K562 (cell line): ENCODE results near the gene LCN15. TPM values are rescaled to one million over a fixed set of nuclear protein-coding genes. Genes with fewer than 3 reads are reported as not detected.

Experiments
- ATAC-seq: fragments of 200-7000 bp; cut with Tn5 transposase; 3 replicates; pipeline ENCODE4 v1.9.1; 2020; ENCODE audit warnings: moderate library complexity
- BruUV-seq: library from RNA; stranded (reverse); fragments of 400-500 nt; replicated peaks from 2 replicates; lab custom pipeline; 2021; lab: Mats Ljungman, UMichigan
- CTCF ChIA-PET: fragments of 300-600 bp; formaldehyde crosslinking; extraction: SDS; loops from one replicate; lab custom pipeline; 2021; ENCODE audit warnings: low intra/inter-chr PET ratio; lab: Yijun Ruan, JAX
- POLR2A ChIA-PET: fragments of 300-600, 350-650 bp; sonication (Branson Sonifier 250); formaldehyde crosslinking; extraction: SDS; loops from one replicate; lab custom pipeline; 2021; ENCODE audit warnings: antibody characterized with exemption, inconsistent platforms; lab: Yijun Ruan, JAX
- DNase-seq, 4 experiments: peaks; one replicate each; pipeline versions ENCODE4 v3.0.0 to v3.0.0-alpha.2; 2011 to 2018; ENCODE audit warnings: low spot score in 3 of 4, mixed read lengths in 3 of 4; ENCODE audit errors: extremely low read depth in 1 of 4
- FAIRE-seq: peaks from 2 replicates; lab custom pipeline; 2011; peaks lifted over from hg19 to GRCh38; lab: Jason Lieb, UNC
- H2AFZ ChIP-seq: 2 replicates; pipeline ENCODE4 v1.6.0; 2011; ENCODE audit warnings: low read depth, low read length, control low read depth, inconsistent platforms
- H3K27ac ChIP-seq: fragments of 200-600 bp; 3 replicates; pipeline ENCODE4 v1.8.0; 2011; ENCODE audit warnings: low read depth, mild to moderate bottlenecking, control low read depth, inconsistent platforms, low read length, moderate library complexity, mixed read lengths; ENCODE audit errors: extremely low read depth
- H3K27me3 ChIP-seq, 2 experiments: fragments of 300-600 bp in 1 of 2; 2 replicates in 1 of 2; 3 replicates in 1 of 2; pipeline versions ENCODE4 v1.6.0 to v1.8.0; 2011; ENCODE audit warnings: inconsistent platforms in 2 of 2, low read length in 2 of 2, mild to moderate bottlenecking in 1 of 2, mixed read lengths in 1 of 2, moderate library complexity in 1 of 2; ENCODE audit not compliant: control insufficient read depth in 2 of 2, insufficient read depth in 2 of 2
- H3K36me3 ChIP-seq: fragments of 300-600 bp; 3 replicates; pipeline ENCODE4 v1.8.0; 2011; ENCODE audit warnings: mild to moderate bottlenecking, low read length, inconsistent platforms; ENCODE audit not compliant: control insufficient read depth, insufficient read depth
- H3K4me1 ChIP-seq, 2 experiments: fragments of 200-600 bp in 1 of 2; replicated peaks in 1 of 2; 2 replicates in 1 of 2; 3 replicates in 1 of 2; pipeline versions ENCODE4 v1.5.1 to v1.8.0; 2011; ENCODE audit warnings: inconsistent platforms in 2 of 2, low read length in 2 of 2, mild to moderate bottlenecking in 1 of 2, mixed read lengths in 1 of 2, moderate library complexity in 1 of 2; ENCODE audit not compliant: control insufficient read depth in 2 of 2, insufficient read depth in 2 of 2
- H3K4me2 ChIP-seq: 2 replicates; pipeline ENCODE4 v1.6.1; 2011; ENCODE audit warnings: low read length, control low read depth, inconsistent platforms, mixed read lengths; ENCODE audit not compliant: insufficient read depth
- H3K4me3 ChIP-seq: fragments of 200-600 bp; sonication (generic), shearing (Covaris generic); 2 replicates; pipeline ENCODE4 v1.5.1; 2016; ENCODE audit warnings: control low read depth, inconsistent platforms
- H3K79me2 ChIP-seq: fragments of 200-600 bp; 3 replicates; pipeline ENCODE4 v1.8.0; 2011; ENCODE audit warnings: low read length, inconsistent platforms; ENCODE audit not compliant: control insufficient read depth, insufficient read depth
- H3K9ac ChIP-seq, 2 experiments: 2 replicates each; pipeline versions ENCODE4 v1.6.0 to v1.6.1; 2011; ENCODE audit warnings: low read depth in 2 of 2, low read length in 2 of 2, control low read depth in 1 of 2, inconsistent platforms in 1 of 2, mild to moderate bottlenecking in 1 of 2, mixed read lengths in 1 of 2; ENCODE audit not compliant: insufficient read depth in 1 of 2
- H3K9me1 ChIP-seq: one replicate; pipeline ENCODE4 v1.6.0; 2011; ENCODE audit warnings: inconsistent platforms, mild to moderate bottlenecking, low read length, moderate library complexity; ENCODE audit not compliant: control insufficient read depth, insufficient read depth
- H3K9me3 ChIP-seq: replicated peaks from 2 replicates; pipeline ENCODE4 v1.5.1; 2011; ENCODE audit warnings: low read depth, low read length, inconsistent platforms; ENCODE audit not compliant: control insufficient read depth, insufficient read depth
- H4K20me1 ChIP-seq: replicated peaks from 2 replicates; pipeline ENCODE4 v1.6.1; 2011; ENCODE audit warnings: low read length, inconsistent platforms, mixed read lengths; ENCODE audit not compliant: control insufficient read depth, insufficient read depth
- ETV6 ChIP-seq, 3 experiments: fragments of 150-350 bp in 1 of 3; sonication (generic) in 1 of 3; formaldehyde crosslinking in 1 of 3; IDR thresholded peaks; 2 replicates each; pipeline versions ENCODE4 v1.6.1 to v1.8.0; 2014 to 2022; ENCODE audit warnings: borderline replicate concordance in 2 of 3, low read depth in 2 of 3, antibody characterized with exemption in 1 of 3, low read length in 1 of 3, mild to moderate bottlenecking in 1 of 3, missing genetic modification reagents in 1 of 3
- GTF2E2 ChIP-seq: fragments of 200-800 bp; sonication (Bioruptor generic); IDR thresholded peaks from 2 replicates; pipeline ENCODE4 v1.6.1; 2016; ENCODE audit warnings: missing genetic modification characterization, missing compliant biosample characterization
- KDM1A ChIP-seq, 2 experiments: fragments of 450-650 bp; IDR thresholded peaks; 2 replicates each; pipeline ENCODE4 v1.6.1; 2016; ENCODE audit warnings: mild to moderate bottlenecking in 2 of 2
- ZC3H8 ChIP-seq: fragments of 450-650 bp; IDR thresholded peaks from 2 replicates; pipeline ENCODE4 v1.6.1; 2017
- ZNF766 ChIP-seq: fragments of 200-800 bp; sonication (Bioruptor generic); conservative IDR thresholded peaks from 2 replicates; pipeline ENCODE4 v1.6.1; 2016; ENCODE audit warnings: missing genetic modification characterization, missing compliant biosample characterization
- WGBS: fragments of 100-300 bp; shearing (Covaris generic); methylation state at CpG from one replicate; pipeline ENCODE4 v1.1.6; 2016; ENCODE audit warnings: low coverage, mixed read lengths; ENCODE audit not compliant: insufficient coverage; ENCODE audit errors: missing lambda C conversion rate; 5-methylcytosine and 5-hydroxymethylcytosine counted together
- in situ Hi-C: fragments of 300-500 bp; cut with MboI; formaldehyde crosslinking; loops from 4 replicates; pipeline ENCODE4 v1.15.0; 2018; ENCODE audit warnings: inconsistent platforms, mixed read lengths
- intact Hi-C: fragments of 100-400 bp; cut with micrococcal nuclease; formaldehyde crosslinking; loops from 2 replicates; pipeline ENCODE4 v1.14.2; 2022
- polyA plus RNA-seq, 8 experiments: library from polyadenylated mRNA; depleted of rRNA in 4 of 8; stranded (reverse) in 5 of 8; unstranded in 3 of 8; fragments of >200 nt; fragmentation: Nextera tagmentation in 2 of 8; fragmentation: Illumina TruSeq in 1 of 8; extraction: Ambion mirVana in 2 of 8; extraction: Trizol in 1 of 8; gene quantifications; 2 replicates each; pipeline versions ENCODE4 v1.2.1 to v1.2.3, GENCODE V29; 2011 to 2014; ENCODE audit warnings: inconsistent platforms in 1 of 8, missing spikeins in 1 of 8
- total RNA-seq, 7 experiments: library from RNA; depleted of rRNA in 6 of 7; stranded (reverse); fragments of >200 nt in 6 of 7; fragmentation: Illumina TruSeq in 2 of 7; extraction: Trizol in 2 of 7; gene quantifications; 2 replicates each; pipeline versions ENCODE4 v1.2.1 to v1.2.3, GENCODE V29; 2011 to 2021; ENCODE audit warnings: low replicate concordance in 1 of 7
- TF ChIP-seq, protein P1 (sequence below): fragments of 450-650 bp; formaldehyde crosslinking; IDR thresholded peaks from 2 replicates; pipeline ENCODE4 v1.4.0; 2020; ENCODE audit warnings: mild to moderate bottlenecking, moderate library complexity
- TF ChIP-seq, protein P2 (sequence below): fragments of 250-450 bp; sonication (Bioruptor Pico); IDR thresholded peaks from 2 replicates; pipeline ENCODE4 v1.8.0; 2021; ENCODE audit warnings: borderline replicate concordance, mild to moderate bottlenecking, moderate library complexity; ENCODE audit not compliant: poor library complexity, severe bottlenecking

Gene LCN15
- total and polyA plus RNA-seq, 9 of the 15 experiments (the other 6 are each of a cell fraction or from before 2014, with no cell fraction given), result 0.66 TPM; not detected in 8

DNA sequence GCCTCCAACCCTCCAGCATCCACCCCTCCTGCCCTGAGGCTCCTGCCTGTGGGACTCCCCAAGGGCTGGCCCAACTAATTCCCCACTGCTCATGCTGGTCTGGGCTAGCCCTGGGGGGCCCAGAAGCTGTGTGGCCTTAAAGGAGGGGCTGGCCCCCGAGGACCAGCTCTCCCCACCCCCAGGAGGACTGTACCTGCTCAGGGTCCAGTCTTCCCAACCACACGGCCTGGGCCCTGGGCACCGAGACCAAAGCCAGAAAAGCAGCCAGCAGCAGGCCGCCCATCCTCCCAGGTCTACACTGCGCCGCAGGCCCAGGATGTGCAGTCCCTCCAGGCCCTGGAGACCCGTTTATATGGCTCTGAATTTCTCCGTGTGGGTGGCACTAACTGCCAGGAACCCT lies 16.1 kb downstream of the LCN15 start, which contains the start of gene LCN6:
Gene LCN6 (minus strand): TSS at position 325 of the 400 bp plus-strand sequence. CDS start 42 bp downstream, at position 283.
- FAIRE-seq (no peak), DNase-seq (no peak), ATAC-seq (no peak)
- POLR2A ChIA-PET, result interaction anchor here (0.7 to 2.1 kb wide), 2 partner anchors 19 to 854 kb away, joined by 3 to 12 read pairs; no protein-coding TSS in a partner anchor
- TF ChIP-seq ZNF766 (CRISPR knock-in tag), result no peak
- no peak for TF ChIP-seq ETV6 (IDR thresholded peaks at IDR 0.05; ENCODE audit: borderline replicate concordance in 1 of 2, low read depth in 2 of 2, low read length in 1 of 2)
- TF ChIP-seq ETV6 (CRISPR knock-in tag; IDR thresholded peaks at IDR 0.05; ENCODE audit: borderline replicate concordance), result no peak
- TF ChIP-seq, protein P1, sequence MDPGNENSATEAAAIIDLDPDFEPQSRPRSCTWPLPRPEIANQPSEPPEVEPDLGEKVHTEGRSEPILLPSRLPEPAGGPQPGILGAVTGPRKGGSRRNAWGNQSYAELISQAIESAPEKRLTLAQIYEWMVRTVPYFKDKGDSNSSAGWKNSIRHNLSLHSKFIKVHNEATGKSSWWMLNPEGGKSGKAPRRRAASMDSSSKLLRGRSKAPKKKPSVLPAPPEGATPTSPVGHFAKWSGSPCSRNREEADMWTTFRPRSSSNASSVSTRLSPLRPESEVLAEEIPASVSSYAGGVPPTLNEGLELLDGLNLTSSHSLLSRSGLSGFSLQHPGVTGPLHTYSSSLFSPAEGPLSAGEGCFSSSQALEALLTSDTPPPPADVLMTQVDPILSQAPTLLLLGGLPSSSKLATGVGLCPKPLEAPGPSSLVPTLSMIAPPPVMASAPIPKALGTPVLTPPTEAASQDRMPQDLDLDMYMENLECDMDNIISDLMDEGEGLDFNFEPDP, result no peak
- TF ChIP-seq GTF2E2 (tag), result no peak
- no peak for TF ChIP-seq ZC3H8
- TF ChIP-seq KDM1A (IDR thresholded peaks at IDR 0.05), result no peak
- TF ChIP-seq, protein P2, sequence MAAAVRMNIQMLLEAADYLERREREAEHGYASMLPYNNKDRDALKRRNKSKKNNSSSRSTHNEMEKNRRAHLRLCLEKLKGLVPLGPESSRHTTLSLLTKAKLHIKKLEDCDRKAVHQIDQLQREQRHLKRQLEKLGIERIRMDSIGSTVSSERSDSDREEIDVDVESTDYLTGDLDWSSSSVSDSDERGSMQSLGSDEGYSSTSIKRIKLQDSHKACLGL (CRISPR knock-in tag), result no peak
- H3K27me3 ChIP-seq, result no peaks in the 10 kb centered on the region
- CTCF ChIA-PET, result no interaction called here
- H3K9me3 ChIP-seq, result 0 out of 2 replicates have a peak, but pooled peaks cover 7% of the 10 kb centered on the region
- no peak within 1 kb of the TSS for H3K27ac ChIP-seq
- no peaks in the 10 kb centered on the region for H3K36me3 ChIP-seq
- in situ Hi-C loops, result no loop called here
- H3K4me2 ChIP-seq, result no peak within 1 kb of the TSS
- H3K9ac ChIP-seq, result peak within 1 kb of the TSS in 1 of 2 experiments; percentile 73; a peak in 2 of 4 replicates
- no peak within 1 kb of the TSS for H2AFZ ChIP-seq
- H4K20me1 ChIP-seq, result no peaks in the 10 kb centered on the region
- BruUV-seq, result no TSS peak
- WGBS, result 58% methylated on average over 8 of the region's 8 CpGs
- H3K4me3 ChIP-seq, result no peak within 1 kb of the TSS
- H3K4me1 ChIP-seq, result peaks cover 7 to 63% of the 10 kb centered on the region in 2 experiments
- H3K79me2 ChIP-seq, result no peaks in the 10 kb centered on the region
- H3K9me1 ChIP-seq, result no peaks in the 10 kb centered on the region
- intact Hi-C loops, result no loop called here
